ENCODE measurements around the gene SPRING1.
A peak's percentile ranks its signal among the peaks of the same experiment; 100 is the strongest.

Gene SPRING1

GRCh38 chr12:116783525-116784237 is 45.8 kb upstream of the SPRING1 start:
- POLR2A ChIA-PET = interaction anchor here (1.7 kb wide), 1 partner anchor 45 kb away, joined by 4 read pairs; the partner anchor contains the start of gene RNFT2

GRCh38 chr12:116780942-116781341 is 43.1 kb upstream of the SPRING1 start:
- ChIA-PET CTCF (no interaction called here), POLR2A (no interaction called here)
- Histone ChIP-seq H3K27ac (ENCODE audit: extremely low read depth, low read depth, low read length) (no peak overlapping the region), H3K9me3 (ENCODE audit: control insufficient read depth, insufficient read depth, low read depth, low read length) (no peaks in the 10 kb centered on the region), H3K4me3 (ENCODE audit: low read depth, low read length) (no peak overlapping the region), H3K36me3 (ENCODE audit: control insufficient read depth in 2 of 2, insufficient read depth in 1 of 2, low read length in 2 of 2) (peaks cover 0 to 45% of the 10 kb centered on the region in 2 experiments; a peak in 1 of 3 replicates), H3K4me1 (ENCODE audit: control insufficient read depth, insufficient read depth, low read length) (no peaks in the 10 kb centered on the region)
- TF ChIP-seq ZNF585B (tag by site-specific recombination; IDR thresholded peaks at IDR 0.05) (no peak), ZFP3 (tag by site-specific recombination; IDR thresholded peaks at IDR 0.05; ENCODE audit: low read depth) (no peak), ZNF704 (tag by site-specific recombination; IDR thresholded peaks at IDR 0.05) (no peak), ZNF214 (tag by site-specific recombination; IDR thresholded peaks at IDR 0.05; ENCODE audit: borderline replicate concordance) (no peak), ZNF302 (tag by site-specific recombination; IDR thresholded peaks at IDR 0.05; ENCODE audit: low read depth) (no peak), ZNF791 (tag by site-specific recombination; IDR thresholded peaks at IDR 0.05) (no peak), ZNF18 (tag by site-specific recombination; IDR thresholded peaks at IDR 0.05) (no peak), IKZF3 (tag by site-specific recombination; IDR thresholded peaks at IDR 0.05) (no peak), ZNF658 (tag by site-specific recombination; IDR thresholded peaks at IDR 0.05) (no peak), ZNF174 (tag by site-specific recombination; IDR thresholded peaks at IDR 0.05) (no peak), ZNF707 (tag by site-specific recombination; IDR thresholded peaks at IDR 0.05) (no peak), ZBTB20 (tag by site-specific recombination; IDR thresholded peaks at IDR 0.05) (no peak), ZNF830 (tag by site-specific recombination; IDR thresholded peaks at IDR 0.05; ENCODE audit: low read depth) (no peak), SP3 (tag by site-specific recombination; IDR thresholded peaks at IDR 0.05) (no peak), ZNF169 (tag by site-specific recombination; IDR thresholded peaks at IDR 0.05) (no peak), ZSCAN5A (tag by site-specific recombination; IDR thresholded peaks at IDR 0.05) (no peak), ZNF416 (tag by site-specific recombination; IDR thresholded peaks at IDR 0.05) (no peak), KLF1 (tag by site-specific recombination; IDR thresholded peaks at IDR 0.05) (no peak), ZNF148 (tag by site-specific recombination; IDR thresholded peaks at IDR 0.05; ENCODE audit: borderline replicate concordance) (no peak)

More at GRCh38 chr12:116783525-116784237, 45.8 kb upstream of the SPRING1 start:
- no peaks in the 10 kb centered on the region for H3K9me3 ChIP-seq (ENCODE audit: control insufficient read depth, insufficient read depth, low read depth, low read length)
- H3K4me3 ChIP-seq (ENCODE audit: low read depth, low read length) = no peak overlapping the region
- no peak overlapping the region for H3K27ac ChIP-seq (ENCODE audit: extremely low read depth, low read depth, low read length)
- H3K36me3 ChIP-seq (ENCODE audit: control insufficient read depth in 2 of 2, insufficient read depth in 1 of 2, low read length in 2 of 2) = peaks cover 0 to 54% of the 10 kb centered on the region in 2 experiments; a peak in 2 of 3 replicates
- no peaks in the 10 kb centered on the region for H3K4me1 ChIP-seq (ENCODE audit: control insufficient read depth, insufficient read depth, low read length)
- CTCF ChIA-PET = no interaction called here
- TF ChIP-seq SCRT2 (tag by site-specific recombination; IDR thresholded peaks at IDR 0.05) (peak; percentile 57; the same call in 1 of the 2 replicates), KLF9 (tag by site-specific recombination; IDR thresholded peaks at IDR 0.05; ENCODE audit: low read depth) (no peak), ZNF449 (tag by site-specific recombination; IDR thresholded peaks at IDR 0.05) (no peak), ZNF37A (tag by site-specific recombination; IDR thresholded peaks at IDR 0.05) (no peak), ZNF626 (tag by site-specific recombination; IDR thresholded peaks at IDR 0.05) (no peak), ZNF701 (tag by site-specific recombination; IDR thresholded peaks at IDR 0.05) (no peak), GLI4 (tag by site-specific recombination; IDR thresholded peaks at IDR 0.05) (no peak)
